NCI-H2227 (cell line): ENCODE measurements around the gene NBR1.
"Not testable (repeated sequence)": the region's sequence is repeated elsewhere in the genome, so short reads cannot be mapped to it uniquely, and the experiment has no call there.

Source experiments
- DNase-seq: peaks from one replicate; lab custom pipeline; 2025; ENCODE audit not compliant: unreplicated experiment; lab: John Stamatoyannopoulos, UW

The NBR1 gene

GRCh38 chr17:43212641-43213490 lies 41.9 kb downstream of the NBR1 start:
- DNase-seq = no peak

- no peak for DNase-seq
These were observed 42.5 kb downstream of the NBR1 start for GRCh38 chr17:43213545-43213944.

- DNase-seq = no peak
These were observed 44.3 kb downstream of the NBR1 start for GRCh38 chr17:43215341-43215740.

DNA sequence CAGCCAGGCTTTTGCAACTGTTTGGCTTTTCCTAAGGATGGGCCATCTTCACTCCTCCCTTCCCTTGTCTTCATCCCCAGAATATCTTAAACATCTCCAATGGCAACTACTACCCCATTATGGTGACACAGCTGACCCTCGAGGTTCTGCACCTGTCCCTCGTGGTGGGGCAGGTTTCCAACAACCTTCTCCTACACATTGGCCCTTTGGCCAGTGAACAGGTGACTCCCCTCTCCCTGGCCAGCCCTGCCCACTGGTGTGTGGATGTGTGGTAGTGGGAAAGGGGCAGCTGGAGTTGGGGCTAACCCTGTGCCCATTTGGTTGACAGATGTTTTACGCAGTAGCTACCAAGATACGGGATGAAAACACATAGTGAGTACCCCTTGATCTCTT lies 45.4 kb downstream of the NBR1 start:
- no peak for DNase-seq

GRCh38 chr17:43216762-43217613 lies 46.0 kb downstream of the NBR1 start:
- DNase-seq = no peak

- DNase-seq = no peak
These were observed 46.6 kb downstream of the NBR1 start for GRCh38 chr17:43217614-43218087.

DNA sequence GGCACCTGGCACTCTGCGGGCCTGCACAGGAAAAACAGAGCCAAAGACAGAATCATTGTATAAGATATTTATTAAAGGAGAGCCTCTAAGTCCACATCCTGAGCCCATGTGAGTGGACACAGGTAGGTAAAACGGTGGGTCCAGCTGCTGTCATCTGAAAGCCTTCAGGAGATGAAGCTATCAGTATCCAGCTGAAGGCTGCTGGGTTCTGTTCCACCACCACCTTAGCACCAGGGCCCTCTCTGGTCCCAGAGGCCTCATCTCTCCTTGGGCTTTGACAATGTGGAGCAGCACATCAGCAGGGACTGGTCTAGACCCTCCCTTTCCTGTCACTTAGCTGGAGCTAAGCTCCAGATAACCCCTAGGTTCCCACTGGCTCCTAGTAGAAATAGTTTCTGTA lies 48.0 kb downstream of the NBR1 start:
- DNase-seq = no peak

GRCh38 chr17:43219746-43220380 lies 48.8 kb downstream of the NBR1 start:
- DNase-seq = no peak

- no peak for DNase-seq
These were observed 49.6 kb downstream of the NBR1 start for GRCh38 chr17:43220511-43221125.

DNA sequence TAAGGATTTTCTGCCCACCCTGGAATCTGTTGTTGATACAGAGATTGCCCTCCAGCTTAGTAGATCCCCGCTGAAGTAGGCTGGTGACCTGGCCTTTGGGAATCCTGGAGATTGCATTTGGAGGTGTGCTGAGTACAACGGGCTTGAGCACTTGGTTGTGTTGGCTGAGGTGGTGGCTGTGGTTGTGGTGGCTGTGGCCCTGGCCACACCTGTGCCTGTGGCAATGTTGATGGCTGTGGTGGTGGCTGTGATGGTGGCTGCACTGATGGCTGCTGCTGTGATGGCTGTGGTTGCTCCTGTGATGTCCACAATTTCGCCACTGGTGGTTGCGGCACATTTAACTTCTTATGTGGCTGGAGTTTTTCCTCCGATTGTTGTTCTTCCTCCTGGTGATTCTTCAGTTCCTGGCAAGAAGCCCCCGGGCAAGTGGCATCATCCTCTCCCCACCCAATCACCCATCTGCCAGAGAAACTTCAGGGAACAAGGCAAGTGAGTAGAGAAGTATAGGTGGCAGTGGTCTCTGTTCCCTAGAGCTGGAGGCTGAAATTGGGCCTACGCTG lies 53.2 kb downstream of the NBR1 start:
- no peak for DNase-seq

DNA sequence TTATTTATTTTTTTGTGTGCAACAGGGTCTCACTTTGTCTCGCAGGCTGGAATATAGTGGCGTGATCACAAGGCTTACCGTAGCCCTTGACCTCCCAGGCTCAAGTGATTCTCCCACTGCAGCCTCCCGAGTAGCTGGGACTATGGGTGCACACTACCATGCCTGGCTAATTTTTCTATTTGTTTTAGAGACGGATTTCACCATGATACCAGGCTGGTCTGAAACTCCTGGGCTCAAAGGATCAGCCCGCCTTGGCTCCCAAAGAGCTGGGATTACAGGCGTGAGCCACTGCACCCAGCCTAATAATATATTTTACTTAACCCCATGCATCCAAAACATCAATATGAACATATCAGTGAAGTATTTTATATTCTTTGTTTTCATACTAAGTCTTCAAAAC lies 55.4 kb downstream of the NBR1 start:
- no peak for DNase-seq

- DNase-seq = not testable (repeated sequence)
These were observed 57.2 kb downstream of the NBR1 start, which contains the start of gene CCDC200 for GRCh38 chr17:43228020-43228782. Gene CCDC200, minus strand, starts transcription at chr17:43228623. Its CDS starts 69 bp downstream, at chr17:43228554.

- DNase-seq = not testable (repeated sequence)
These were observed 60.4 kb downstream of the NBR1 start for GRCh38 chr17:43231205-43232020.

- not testable (repeated sequence) for DNase-seq
These were observed 61.1 kb downstream of the NBR1 start for GRCh38 chr17:43232021-43232699.

- not testable (repeated sequence) for DNase-seq
These were observed 62.2 kb downstream of the NBR1 start for GRCh38 chr17:43233263-43233662.

GRCh38 chr17:43233877-43234276 lies 62.9 kb downstream of the NBR1 start, which contains the start of gene RNU2-1:
Gene RNU2-1, minus strand, starts transcription at chr17:43233977.
- not testable (repeated sequence) for DNase-seq

- DNase-seq = not testable (repeated sequence)
These were observed 68.6 kb downstream of the NBR1 start for GRCh38 chr17:43239597-43239996.
